AG04450 (cell line): Measurements from ENCODE around the gene ITFG1. TPM values are rescaled to one million over a fixed set of nuclear protein-coding genes. Genes with fewer than 3 reads are reported as not detected.

ENCODE experiments used
- CTCF ChIA-PET: fragments of 300-600, 350-600 bp; formaldehyde crosslinking; extraction: SDS; loops from one replicate; lab custom pipeline; 2022; ENCODE audit warnings: antibody characterized with exemption, inconsistent platforms; lab: Charles Lee
- POLR2A ChIA-PET: fragments of 350-600 bp; formaldehyde crosslinking; extraction: SDS; loops from one replicate; lab custom pipeline; 2021; ENCODE audit warnings: antibody characterized with exemption, inconsistent platforms; lab: Yijun Ruan, JAX
- DNase-seq: peaks from one replicate; pipeline ENCODE4 v3.0.0-alpha.2; 2011; ENCODE audit warnings: low read depth, low spot score
- H3K27ac ChIP-seq: one replicate; pipeline ENCODE4 v1.5.1; 2012; ENCODE audit warnings: low read depth, low read length, control low read depth
- H3K27me3 ChIP-seq: one replicate; pipeline ENCODE4 v1.6.0; 2012; ENCODE audit warnings: low read length; ENCODE audit not compliant: control insufficient read depth, insufficient read depth
- H3K4me3 ChIP-seq: 2 replicates; pipeline ENCODE4 v1.5.1; 2011; ENCODE audit warnings: mild to moderate bottlenecking, low read depth, low read length, control low read depth
- H3K9me3 ChIP-seq: 2 replicates; pipeline ENCODE4 v1.5.1; 2012; ENCODE audit warnings: low read length; ENCODE audit not compliant: control insufficient read depth, insufficient read depth
- CTCF ChIP-seq: IDR thresholded peaks from 2 replicates; pipeline ENCODE4 v1.5.1; 2011; ENCODE audit warnings: low read depth, low read length, control low read depth, inconsistent platforms
- polyA plus RNA-seq: library from polyadenylated mRNA; depleted of rRNA; stranded (reverse); fragments of >200 nt; gene quantifications from 2 replicates; pipeline ENCODE4 v1.2.3, GENCODE V29; 2011

The ITFG1 gene
- polyA plus RNA-seq, 1 experiment = 125 TPM

- Histone ChIP-seq H3K9me3 (no peaks in the 10 kb centered on the region), H3K27ac (no peak overlapping the region), H3K27me3 (no peaks in the 10 kb centered on the region), H3K4me3 (no peak overlapping the region)
- ChIA-PET POLR2A (no interaction called here), CTCF (no interaction called here)
- no peak for DNase-seq
- no peak for TF ChIP-seq CTCF
Measured at GRCh38 chr16:47483616-47484015, 22.8 kb upstream of the ITFG1 start.

- DNase-seq = no peak
- Histone ChIP-seq H3K27me3 (no peaks in the 10 kb centered on the region), H3K27ac (no peak overlapping the region), H3K4me3 (no peak overlapping the region), H3K9me3 (no peaks in the 10 kb centered on the region)
- no peak for TF ChIP-seq CTCF
- ChIA-PET CTCF (no interaction called here), POLR2A (no interaction called here)
Measured at GRCh38 chr16:47481698-47482374, 21.0 kb upstream of the ITFG1 start.

GRCh38 chr16:47480410-47480809, 19.5 kb upstream of the ITFG1 start:
- ChIA-PET POLR2A (no interaction called here), CTCF (interaction anchor here (0.9 kb wide), 1 partner anchor 11 kb away, joined by 3 read pairs; no protein-coding TSS in a partner anchor)
- Histone ChIP-seq H3K27ac (no peak overlapping the region), H3K4me3 (no peak overlapping the region), H3K9me3 (no peaks in the 10 kb centered on the region), H3K27me3 (no peaks in the 10 kb centered on the region)
- no peak for TF ChIP-seq CTCF
- DNase-seq = no peak

GRCh38 chr16:47477679-47478078, 16.8 kb upstream of the ITFG1 start:
- H3K9me3 ChIP-seq = no peaks in the 10 kb centered on the region
- H3K4me3 ChIP-seq = no peak overlapping the region
- no peak for TF ChIP-seq CTCF
- no peak for DNase-seq
- POLR2A ChIA-PET = interaction anchor here (1.1 kb wide), 1 partner anchor 17 kb away, joined by 3 read pairs; the partner anchor contains the start of genes ITFG1 and PHKB
- H3K27me3 ChIP-seq = no peaks in the 10 kb centered on the region
- no peak overlapping the region for H3K27ac ChIP-seq
- CTCF ChIA-PET = no interaction called here

GRCh38 chr16:47476654-47477345, 15.9 kb upstream of the ITFG1 start:
- DNase-seq = no peak
- Histone ChIP-seq H3K4me3 (no peak overlapping the region), H3K27ac (no peak overlapping the region), H3K9me3 (no peaks in the 10 kb centered on the region), H3K27me3 (no peaks in the 10 kb centered on the region)
- CTCF ChIA-PET = no interaction called here
- POLR2A ChIA-PET = interaction anchor here (1.1 kb wide), 1 partner anchor 16 kb away, joined by 3 read pairs; the partner anchor contains the start of genes ITFG1 and PHKB
- no peak for TF ChIP-seq CTCF
